WTC11 (cell line): ENCODE results near the gene CERS3. TPM values are rescaled to one million over a fixed set of nuclear protein-coding genes. Genes with fewer than 3 reads are reported as not detected.

ENCODE experiments used
- ATAC-seq: fragments of 200-7000 bp; cut with Tn5 transposase; 2 replicates; pipeline ENCODE4 v1.10.0; 2021; ENCODE audit warnings: mild to moderate bottlenecking, moderate library complexity
- CTCF ChIA-PET: fragments of 300-600 bp; sonication (Branson Sonifier 250); formaldehyde crosslinking; loops from one replicate; lab custom pipeline; 2021; ENCODE audit warnings: antibody characterized with exemption; lab: Charles Lee
- POLR2A ChIA-PET: fragments of 350-600 bp; sonication (Branson Sonifier 250); formaldehyde crosslinking; loops from one replicate; lab custom pipeline; 2021; ENCODE audit warnings: antibody characterized with exemption; lab: Charles Lee
- DNase-seq: peaks from one replicate; pipeline ENCODE4 v3.0.0; 2021; ENCODE audit warnings: low spot score
- H3K27ac Mint-ChIP-seq: 2 replicates; pipeline ENCODE4 v1.8.0; 2021; ENCODE audit warnings: mixed read lengths
- H3K27me3 Mint-ChIP-seq: 2 replicates; pipeline ENCODE4 v1.8.0; 2021; ENCODE audit warnings: low read depth, mild to moderate bottlenecking, moderate library complexity, mixed read lengths
- H3K36me3 Mint-ChIP-seq: 2 replicates; pipeline ENCODE4 v1.8.0; 2021; ENCODE audit warnings: mixed read lengths
- H3K4me1 Mint-ChIP-seq: 2 replicates; pipeline ENCODE4 v1.8.0; 2022; ENCODE audit warnings: mixed read lengths
- H3K4me3 Mint-ChIP-seq: 2 replicates; pipeline ENCODE4 v1.8.0; 2021; ENCODE audit warnings: mild to moderate bottlenecking, moderate library complexity, mixed read lengths
- H3K9me3 Mint-ChIP-seq: 2 replicates; pipeline ENCODE4 v1.8.0; 2021; ENCODE audit warnings: mixed read lengths
- AFF4 ChIP-seq: sonication (generic); formaldehyde crosslinking; IDR thresholded peaks from 2 replicates; pipeline ENCODE4 v1.8.1; 2023; ENCODE audit warnings: mild to moderate bottlenecking, missing genetic modification reagents, borderline replicate concordance
- CBFB ChIP-seq: sonication (generic); formaldehyde crosslinking; IDR thresholded peaks from 2 replicates; pipeline ENCODE4 v1.8.1; 2022; ENCODE audit warnings: mild to moderate bottlenecking, low read depth, missing genetic modification reagents
- ETV6 ChIP-seq: sonication (generic); formaldehyde crosslinking; IDR thresholded peaks from 2 replicates; pipeline ENCODE4 v1.8.1; 2022; ENCODE audit warnings: mild to moderate bottlenecking, missing genetic modification reagents
- GTF2I ChIP-seq: fragments of 250-450 bp; sonication (Bioruptor Pico); conservative IDR thresholded peaks from 2 replicates; pipeline ENCODE4 v1.4.0; 2021; ENCODE audit warnings: mild to moderate bottlenecking
- JUN ChIP-seq: sonication (generic); formaldehyde crosslinking; IDR thresholded peaks from 2 replicates; pipeline ENCODE4 v1.8.0; 2023; ENCODE audit warnings: mild to moderate bottlenecking, missing genetic modification reagents
- KAT7 ChIP-seq: sonication (generic); formaldehyde crosslinking; IDR thresholded peaks from 2 replicates; pipeline ENCODE4 v1.8.1; 2023; ENCODE audit warnings: missing genetic modification reagents, mild to moderate bottlenecking, borderline replicate concordance
- MXD4 ChIP-seq: fragments of 250-450 bp; sonication (Bioruptor Pico); IDR thresholded peaks from 2 replicates; pipeline ENCODE4 v1.8.0; 2021; ENCODE audit warnings: mild to moderate bottlenecking, moderate library complexity, borderline replicate concordance
- NR1H2 ChIP-seq: sonication (generic); formaldehyde crosslinking; IDR thresholded peaks from 2 replicates; pipeline ENCODE4 v1.9.0; 2021; ENCODE audit warnings: mild to moderate bottlenecking, moderate library complexity, missing genetic modification reagents
- STAT6 ChIP-seq: sonication (generic); formaldehyde crosslinking; conservative IDR thresholded peaks from 2 replicates; pipeline ENCODE4 v1.8.1; 2023; ENCODE audit warnings: mild to moderate bottlenecking, low read depth, missing genetic modification reagents, moderate library complexity
- ZBTB21 ChIP-seq: sonication (generic); formaldehyde crosslinking; IDR thresholded peaks from 2 replicates; pipeline ENCODE4 v1.8.1; 2023; ENCODE audit warnings: mild to moderate bottlenecking, missing genetic modification reagents, borderline replicate concordance
- ZNF219 ChIP-seq: sonication (generic); formaldehyde crosslinking; IDR thresholded peaks from 2 replicates; pipeline ENCODE4 v1.8.0; 2023; ENCODE audit warnings: missing genetic modification reagents, mild to moderate bottlenecking, borderline replicate concordance
- total RNA-seq: library from RNA; stranded (reverse); gene quantifications from 3 replicates; pipeline ENCODE4 v1.2.3, GENCODE V29; 2021
- TF ChIP-seq, protein P1 (sequence below): sonication (generic); formaldehyde crosslinking; IDR thresholded peaks from 2 replicates; pipeline ENCODE4 v1.8.0; 2022; ENCODE audit warnings: missing genetic modification reagents

CERS3 gene
- total RNA-seq, 1 experiment from 2014 or later: 0.74 TPM

GRCh38 chr15:100400996-100401395 is 127.8 kb downstream of the CERS3 start (continued):
- TF ChIP-seq STAT6 (CRISPR knock-in tag) (no peak), KAT7 (CRISPR knock-in tag) (no peak), ZBTB21 (CRISPR knock-in tag) (no peak), NR1H2 (CRISPR knock-in tag) (no peak)

- CTCF ChIA-PET: no interaction called here
- H3K4me3 Mint-ChIP-seq: no peak overlapping the region
- no peaks in the 10 kb centered on the region for H3K4me1 Mint-ChIP-seq
- no peaks in the 10 kb centered on the region for H3K36me3 Mint-ChIP-seq
- TF ChIP-seq, protein P1, sequence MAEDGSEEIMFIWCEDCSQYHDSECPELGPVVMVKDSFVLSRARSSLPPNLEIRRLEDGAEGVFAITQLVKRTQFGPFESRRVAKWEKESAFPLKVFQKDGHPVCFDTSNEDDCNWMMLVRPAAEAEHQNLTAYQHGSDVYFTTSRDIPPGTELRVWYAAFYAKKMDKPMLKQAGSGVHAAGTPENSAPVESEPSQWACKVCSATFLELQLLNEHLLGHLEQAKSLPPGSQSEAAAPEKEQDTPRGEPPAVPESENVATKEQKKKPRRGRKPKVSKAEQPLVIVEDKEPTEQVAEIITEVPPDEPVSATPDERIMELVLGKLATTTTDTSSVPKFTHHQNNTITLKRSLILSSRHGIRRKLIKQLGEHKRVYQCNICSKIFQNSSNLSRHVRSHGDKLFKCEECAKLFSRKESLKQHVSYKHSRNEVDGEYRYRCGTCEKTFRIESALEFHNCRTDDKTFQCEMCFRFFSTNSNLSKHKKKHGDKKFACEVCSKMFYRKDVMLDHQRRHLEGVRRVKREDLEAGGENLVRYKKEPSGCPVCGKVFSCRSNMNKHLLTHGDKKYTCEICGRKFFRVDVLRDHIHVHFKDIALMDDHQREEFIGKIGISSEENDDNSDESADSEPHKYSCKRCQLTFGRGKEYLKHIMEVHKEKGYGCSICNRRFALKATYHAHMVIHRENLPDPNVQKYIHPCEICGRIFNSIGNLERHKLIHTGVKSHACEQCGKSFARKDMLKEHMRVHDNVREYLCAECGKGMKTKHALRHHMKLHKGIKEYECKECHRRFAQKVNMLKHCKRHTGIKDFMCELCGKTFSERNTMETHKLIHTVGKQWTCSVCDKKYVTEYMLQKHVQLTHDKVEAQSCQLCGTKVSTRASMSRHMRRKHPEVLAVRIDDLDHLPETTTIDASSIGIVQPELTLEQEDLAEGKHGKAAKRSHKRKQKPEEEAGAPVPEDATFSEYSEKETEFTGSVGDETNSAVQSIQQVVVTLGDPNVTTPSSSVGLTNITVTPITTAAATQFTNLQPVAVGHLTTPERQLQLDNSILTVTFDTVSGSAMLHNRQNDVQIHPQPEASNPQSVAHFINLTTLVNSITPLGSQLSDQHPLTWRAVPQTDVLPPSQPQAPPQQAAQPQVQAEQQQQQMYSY (CRISPR knock-in tag): no peak
- TF ChIP-seq CBFB: no peak
- no peak for TF ChIP-seq AFF4 (CRISPR knock-in tag)
- no peak for TF ChIP-seq MXD4 (CRISPR knock-in tag)
- no peak for TF ChIP-seq ETV6 (CRISPR knock-in tag)
- no peaks in the 10 kb centered on the region for H3K27me3 Mint-ChIP-seq
- POLR2A ChIA-PET: no interaction called here
- peaks cover 4% of the 10 kb centered on the region for H3K9me3 Mint-ChIP-seq
- no peak overlapping the region for H3K27ac Mint-ChIP-seq
- DNase-seq (no peak), ATAC-seq (no peak)
Observed at GRCh38 chr15:100394736-100395440, 133.9 kb downstream of the CERS3 start.

- Mint-ChIP-seq H3K9me3 (peaks cover 22% of the 10 kb centered on the region), H3K27me3 (no peaks in the 10 kb centered on the region), H3K4me1 (no peaks in the 10 kb centered on the region), H3K36me3 (peaks cover 4% of the 10 kb centered on the region; the same call in 1 of the 2 replicates), H3K27ac (no peak overlapping the region), H3K4me3 (no peak overlapping the region)
- CTCF ChIA-PET: interaction anchor here (2.3 kb wide), 1 partner anchor 43 kb away, joined by 8 read pairs; no protein-coding TSS in a partner anchor
- no peak for DNase-seq
- ATAC-seq: no peak
- POLR2A ChIA-PET: no interaction called here
- TF ChIP-seq GTF2I (CRISPR knock-in tag) (no peak), JUN (CRISPR knock-in tag) (no peak), ZNF219 (CRISPR knock-in tag) (no peak)
Observed at GRCh38 chr15:100393008-100393407, 135.7 kb downstream of the CERS3 start.
